Stomach (tissue), 9 donors: Measurements from ENCODE around the gene SLC36A3. TPM values are rescaled to one million over a fixed set of nuclear protein-coding genes. Genes with fewer than 3 reads are reported as not detected.
"Not testable (repeated sequence)": the region's sequence is repeated elsewhere in the genome, so short reads cannot be mapped to it uniquely, and the experiment has no call there.

ENCODE experiments used
- DNase-seq, 2 donors: peaks; one replicate each; pipeline versions ENCODE4 v3.0.0 to v3.0.0-alpha.2; 2013 to 2019
- H3K27ac ChIP-seq, 5 donors: fragments of 200-600 bp in 4 of 5; sonication (generic) in 4 of 5; one replicate each; pipeline ENCODE4 v1.5.1; 2013 to 2019; ENCODE audit warnings: mild to moderate bottlenecking in 1 of 5, moderate library complexity in 1 of 5
- H3K27me3 ChIP-seq, 3 donors: fragments of 200-600 bp; sonication (generic); one replicate each; pipeline ENCODE4 v1.5.1; 2017 to 2019; ENCODE audit warnings: mixed run types in 1 of 3
- H3K36me3 ChIP-seq, 4 donors: fragments of 200-600 bp; sonication (generic); 1 replicate in 3 of 4; 2 replicates in 1 of 4; pipeline ENCODE4 v1.5.1; 2016 to 2019
- H3K4me1 ChIP-seq, 4 donors: fragments of 200-600 bp; sonication (generic); one replicate each; pipeline ENCODE4 v1.5.1; 2016 to 2019
- H3K4me3 ChIP-seq, 4 donors: fragments of 200-600 bp; sonication (generic) in 3 of 4; one replicate each; pipeline ENCODE4 v1.5.1; 2016 to 2019; ENCODE audit warnings: mild to moderate bottlenecking in 1 of 4
- H3K9me3 ChIP-seq, 4 donors: fragments of 200-600 bp; sonication (generic); one replicate each; pipeline ENCODE4 v1.5.1; 2016 to 2019
- EP300 ChIP-seq: sonication (generic); formaldehyde crosslinking; IDR thresholded peaks from one replicate; pipeline ENCODE4 v1.6.1; 2017; ENCODE audit warnings: antibody characterized with exemption
- POLR2A ChIP-seq, 4 donors: fragments of 450-650 bp; IDR thresholded peaks; one replicate each; pipeline ENCODE4 v1.6.1; 2016; ENCODE audit warnings: antibody characterized with exemption in 4 of 4, control low read depth in 2 of 4, mild to moderate bottlenecking in 1 of 4, moderate library complexity in 1 of 4
- POLR2AphosphoS5 ChIP-seq, 3 donors: sonication (generic); formaldehyde crosslinking; IDR thresholded peaks; one replicate each; pipeline ENCODE4 v1.6.1; 2016; ENCODE audit warnings: antibody characterized with exemption in 3 of 3
- WGBS, 5 donors: extraction: QIAGEN DNeasy Blood & Tissue Kit in 3 of 5; methylation state at CpG; one replicate each; pipeline versions ENCODE4 v1.1.5 to v1.1.7; 2013 to 2018; 5-methylcytosine and 5-hydroxymethylcytosine counted together
- intact Hi-C: fragments of 100-400 bp; cut with DNase I; formaldehyde crosslinking; loops from one replicate; pipeline ENCODE4 v1.15.1; 2023; ENCODE audit warnings: low total_unique reads
- polyA plus RNA-seq, 3 donors: library from polyadenylated mRNA; stranded (reverse); fragments of 200-250 nt; gene quantifications; one replicate each; pipeline ENCODE4 v1.2.3, GENCODE V29; 2013
- total RNA-seq, 5 donors: library from RNA; depleted of rRNA; stranded (reverse); fragments of >200 nt; gene quantifications; one replicate each; pipeline versions ENCODE4 v1.1.0 to v1.2.3, GENCODE V29; 2014 to 2016
- TF ChIP-seq, protein P1 (sequence below), 7 experiments: fragments of 450-650 bp in 4 of 7; fragments of 200-600 bp in 3 of 7; sonication (generic) in 3 of 7; IDR thresholded peaks; one replicate each; pipeline ENCODE4 v1.5.1; 2016 to 2019; ENCODE audit warnings: antibody characterized with exemption in 7 of 7, control low read depth in 2 of 7, mild to moderate bottlenecking in 1 of 7
- donor health status: healthy with polysubstance abuse.
- donor health status: Bipolar disorder and iron deficiency.
- donor health status: healthy.

Gene SLC36A3
- total and polyA plus RNA-seq, 8 donors, result not detected

DNA sequence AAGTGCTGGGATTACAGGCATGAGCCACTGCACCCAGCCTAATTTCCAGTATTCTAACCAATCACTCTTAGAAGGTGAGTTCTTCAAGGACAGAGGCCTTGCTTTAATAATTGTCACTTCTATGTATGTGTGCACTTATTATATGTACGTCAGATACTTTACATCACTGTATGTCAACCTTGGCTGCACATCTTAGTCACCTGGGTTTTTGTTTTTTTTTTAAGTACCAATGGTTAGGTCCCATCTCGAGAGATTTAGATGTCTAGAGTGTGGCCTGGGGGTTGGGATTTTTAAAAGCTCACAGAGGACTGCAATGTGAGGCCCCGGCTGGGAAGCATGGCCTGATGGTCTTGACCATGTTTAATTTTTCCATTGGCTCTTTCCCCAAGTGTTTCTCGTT, 60.4 kb downstream of the SLC36A3 start:
- H3K36me3 ChIP-seq, result no peaks in the 10 kb centered on the region
- no peak for DNase-seq
- no peak overlapping the region for H3K27ac ChIP-seq
- no peaks in the 10 kb centered on the region for H3K27me3 ChIP-seq
- intact Hi-C loops, result loop anchor here (10.0 kb wide), 2 partner anchors 78 to 188 kb away; no protein-coding TSS in a partner anchor
- WGBS, 5 donors, result 80 to 91% (median 88%) methylated on average over 4 of the region's 4 CpGs
- H3K4me3 ChIP-seq, result no peak overlapping the region
- no peaks in the 10 kb centered on the region for H3K9me3 ChIP-seq
- peaks cover 0 to 7% (median 6%) of the 10 kb centered on the region in 4 donors for H3K4me1 ChIP-seq
- no peak for TF ChIP-seq POLR2A (IDR thresholded peaks at IDR 0.05)
- TF ChIP-seq, protein P1, sequence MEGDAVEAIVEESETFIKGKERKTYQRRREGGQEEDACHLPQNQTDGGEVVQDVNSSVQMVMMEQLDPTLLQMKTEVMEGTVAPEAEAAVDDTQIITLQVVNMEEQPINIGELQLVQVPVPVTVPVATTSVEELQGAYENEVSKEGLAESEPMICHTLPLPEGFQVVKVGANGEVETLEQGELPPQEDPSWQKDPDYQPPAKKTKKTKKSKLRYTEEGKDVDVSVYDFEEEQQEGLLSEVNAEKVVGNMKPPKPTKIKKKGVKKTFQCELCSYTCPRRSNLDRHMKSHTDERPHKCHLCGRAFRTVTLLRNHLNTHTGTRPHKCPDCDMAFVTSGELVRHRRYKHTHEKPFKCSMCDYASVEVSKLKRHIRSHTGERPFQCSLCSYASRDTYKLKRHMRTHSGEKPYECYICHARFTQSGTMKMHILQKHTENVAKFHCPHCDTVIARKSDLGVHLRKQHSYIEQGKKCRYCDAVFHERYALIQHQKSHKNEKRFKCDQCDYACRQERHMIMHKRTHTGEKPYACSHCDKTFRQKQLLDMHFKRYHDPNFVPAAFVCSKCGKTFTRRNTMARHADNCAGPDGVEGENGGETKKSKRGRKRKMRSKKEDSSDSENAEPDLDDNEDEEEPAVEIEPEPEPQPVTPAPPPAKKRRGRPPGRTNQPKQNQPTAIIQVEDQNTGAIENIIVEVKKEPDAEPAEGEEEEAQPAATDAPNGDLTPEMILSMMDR (IDR thresholded peaks at IDR 0.05), result no peak
- no peak for TF ChIP-seq EP300
- no peak for TF ChIP-seq POLR2AphosphoS5 (IDR thresholded peaks at IDR 0.05)

GRCh38 chr5:151240924-151241635, 62.5 kb downstream of the SLC36A3 start:
- Histone ChIP-seq H3K4me3 (no peak overlapping the region), H3K9me3 (no peaks in the 10 kb centered on the region), H3K4me1 (peaks cover 0 to 12% (median 6%) of the 10 kb centered on the region in 4 donors), H3K36me3 (no peaks in the 10 kb centered on the region), H3K27me3 (no peaks in the 10 kb centered on the region), H3K27ac (no peak overlapping the region)
- 86 to 93% (median 90%) methylated on average over 2 of the region's 2 CpGs for WGBS, 5 donors
- intact Hi-C loops, result loop anchor here (10.0 kb wide), 2 partner anchors 76 to 186 kb away; no protein-coding TSS in a partner anchor
- DNase-seq, result no peak
- TF ChIP-seq POLR2A (IDR thresholded peaks at IDR 0.05) (no peak), EP300 (no peak), POLR2AphosphoS5 (IDR thresholded peaks at IDR 0.05) (no peak)
- TF ChIP-seq, protein P1 (IDR thresholded peaks at IDR 0.05), result no peak

- H3K27me3 ChIP-seq, H3K9me3 ChIP-seq, H3K4me3 ChIP-seq, H3K36me3 ChIP-seq, H3K27ac ChIP-seq, DNase-seq: not testable (repeated sequence)
- intact Hi-C loops, result loop anchor here (10.0 kb wide), 2 partner anchors 76 to 186 kb away; no protein-coding TSS in a partner anchor
- peaks cover 0 to 13% (median 7%) of the 10 kb centered on the region in 4 donors for H3K4me1 ChIP-seq
- 86 to 91% (median 88%) methylated on average over 10 of the region's 10 CpGs for WGBS, 5 donors
Measured at GRCh38 chr5:151240268-151240835, 63.2 kb downstream of the SLC36A3 start.

- Histone ChIP-seq H3K9me3 (no peaks in the 10 kb centered on the region), H3K4me1 (peaks cover 5 to 23% (median 16%) of the 10 kb centered on the region in 4 donors), H3K27me3 (no peaks in the 10 kb centered on the region), H3K4me3 (peak overlapping the region; percentile 16 to 29 (median 22)), H3K36me3 (no peaks in the 10 kb centered on the region), H3K27ac (peak overlapping the region in 3 of 5 donors; percentile 63 to 85 (median 69))
- 19 to 61% (median 22%) methylated on average over 17 of the region's 17 CpGs for whole genome bisulfite sequencing, 5 donors
- DNase-seq, result peak; percentile 80 to 91
- intact Hi-C loops, result no loop called here
- TF ChIP-seq EP300, result no peak
- TF ChIP-seq, protein P1 (IDR thresholded peaks at IDR 0.05), result peak in 5 of 7 experiments; percentile 44 to 86 (median 50)
Measured at GRCh38 chr5:151239237-151239861, 64.2 kb downstream of the SLC36A3 start.
